Stimulated activated CD4-positive, alpha-beta T cell treated with anti-CD3 and anti-CD28 coated beads, Interleukin-15, amount 100 ng/mL, for 48 hours (primary cell): ENCODE data around the gene TMEM126A.
A peak's percentile ranks its signal among the peaks of the same experiment; 100 is the strongest.
"Not testable (repeated sequence)": the region's sequence is repeated elsewhere in the genome, so short reads cannot be mapped to it uniquely, and the experiment has no call there.

ENCODE experiments used
- DNase-seq, 2 donors: peaks; one replicate each; pipeline ENCODE4 v3.0.0-alpha.2; 2020; ENCODE audit warnings: low read depth in 2 of 2

The TMEM126A gene

GRCh38 chr11:85658180-85658579, 10.4 kb downstream of the TMEM126A start:
- no peak for DNase-seq

GRCh38 chr11:85661972-85662664, 14.4 kb downstream of the TMEM126A start:
- DNase-seq = no peak

- DNase-seq = no peak
Observed at GRCh38 chr11:85663080-85663752, 15.4 kb downstream of the TMEM126A start.

- DNase-seq = peak; percentile 79 to 81
Observed at GRCh38 chr11:85663753-85664614, 16.2 kb downstream of the TMEM126A start.

GRCh38 chr11:85664615-85665481, 17.1 kb downstream of the TMEM126A start, which contains the start of gene CREBZF:
TSS of gene CREBZF (minus strand) at chr11:85665129. CDS start at chr11:85664875, 254 bp downstream.
- peak; percentile 91 to 96 for DNase-seq

- no peak for DNase-seq
Observed at GRCh38 chr11:85665733-85666132, 18.0 kb downstream of the TMEM126A start.

GRCh38 chr11:85666687-85667086, 18.9 kb downstream of the TMEM126A start:
- DNase-seq = no peak

- DNase-seq = no peak
Observed at GRCh38 chr11:85668157-85668556, 20.4 kb downstream of the TMEM126A start.

GRCh38 chr11:85670949-85671663, 23.3 kb downstream of the TMEM126A start:
- not testable (repeated sequence) for DNase-seq

GRCh38 chr11:85672105-85672902, 24.5 kb downstream of the TMEM126A start:
- no peak for DNase-seq

GRCh38 chr11:85673393-85673792, 25.6 kb downstream of the TMEM126A start:
- DNase-seq = no peak

GRCh38 chr11:85679576-85679975, 31.8 kb downstream of the TMEM126A start:
- DNase-seq = no peak

- DNase-seq = no peak
Observed at GRCh38 chr11:85680897-85681296, 33.1 kb downstream of the TMEM126A start.

- peak; percentile 28 to 65 for DNase-seq
Observed at GRCh38 chr11:85682330-85683305, 34.9 kb downstream of the TMEM126A start.

- no peak for DNase-seq
Observed at GRCh38 chr11:85685125-85685819, 37.5 kb downstream of the TMEM126A start.

GRCh38 chr11:85685820-85686459, 38.2 kb downstream of the TMEM126A start, which contains the start of gene CCDC89:
TSS of gene CCDC89 (minus strand) at chr11:85686195. CDS start at chr11:85686130, 65 bp downstream.
- DNase-seq = no peak

GRCh38 chr11:85694385-85694980, 46.7 kb downstream of the TMEM126A start:
- no peak for DNase-seq
